H1 (cell line): ENCODE data around the gene VPS11. TPM values are rescaled to one million over a fixed set of nuclear protein-coding genes. Genes with fewer than 3 reads are reported as not detected.

Source experiments
- BCL11A ChIP-seq, 2 experiments: IDR thresholded peaks; one replicate each; pipeline ENCODE4 v1.6.1; 2011; ENCODE audit warnings: low read depth in 2 of 2, low read length in 2 of 2, mild to moderate bottlenecking in 2 of 2
- CHD7 ChIP-seq: fragments of 300-600 bp; sonication (generic); IDR thresholded peaks from 2 replicates; pipeline ENCODE4 v1.7.1; 2012; ENCODE audit warnings: low read length, moderate library complexity, mild to moderate bottlenecking, inconsistent platforms; ENCODE audit not compliant: insufficient replicate concordance
- CTBP2 ChIP-seq: IDR thresholded peaks from 2 replicates; pipeline ENCODE4 v1.7.0; 2011; ENCODE audit warnings: borderline replicate concordance, mild to moderate bottlenecking, moderate library complexity, mixed read lengths, low read length; ENCODE audit not compliant: insufficient read depth, insufficient read length
- GABPA ChIP-seq: IDR thresholded peaks from 2 replicates; pipeline ENCODE4 v1.6.1; 2011; ENCODE audit warnings: mild to moderate bottlenecking, low read length, moderate library complexity, borderline replicate concordance; ENCODE audit not compliant: insufficient read depth
- KDM5A ChIP-seq: fragments of 200-600 bp; IDR thresholded peaks from 2 replicates; pipeline ENCODE4 v1.7.1; 2012; ENCODE audit warnings: mild to moderate bottlenecking, low read length, inconsistent platforms, mixed read lengths
- POLR2AphosphoS5 ChIP-seq: IDR thresholded peaks from 2 replicates; pipeline ENCODE4 v1.6.1; 2011; ENCODE audit warnings: low read depth, low read length
- RXRA ChIP-seq: IDR thresholded peaks from 2 replicates; pipeline ENCODE4 v1.6.1; 2011; ENCODE audit warnings: low read depth, mild to moderate bottlenecking, low read length, moderate library complexity; ENCODE audit not compliant: insufficient read depth
- SAP30 ChIP-seq: fragments of 300-600 bp; sonication (generic); IDR thresholded peaks from 2 replicates; pipeline ENCODE4 v1.7.1; 2012; ENCODE audit warnings: low read length, moderate library complexity, mild to moderate bottlenecking, inconsistent platforms; ENCODE audit not compliant: insufficient read depth, insufficient replicate concordance
- SRF ChIP-seq: IDR thresholded peaks from 2 replicates; pipeline ENCODE4 v1.6.1; 2011; ENCODE audit warnings: mild to moderate bottlenecking, low read depth, low read length, moderate library complexity
- polyA plus RNA-seq, 7 experiments: library from polyadenylated mRNA; depleted of rRNA in 3 of 7; stranded (reverse) in 5 of 7; unstranded in 2 of 7; fragments of >200 nt in 5 of 7; fragments of 200-250 nt in 2 of 7; gene quantifications; 1 replicate in 5 of 7; 2 replicates in 1 of 7; 4 replicates in 1 of 7; pipeline versions ENCODE4 v1.2.1 to v1.2.3, GENCODE V29; 2011 to 2013; ENCODE audit warnings: missing spikeins in 2 of 7, mixed read lengths in 2 of 7
- total RNA-seq: library from RNA; stranded (reverse); fragmentation: NEBNext Ultra II Directional; extraction: Animal tissue kit (Norgen Biotek cat#: 25700); gene quantifications from 2 replicates; pipeline ENCODE4 v1.2.1, GENCODE V29; 2021

Gene VPS11
- total and polyA plus RNA-seq, 2 of the 8 experiments (the other 6 are each of a cell fraction or from before 2014, with no cell fraction given), result 13.1 to 15.5 TPM

DNA sequence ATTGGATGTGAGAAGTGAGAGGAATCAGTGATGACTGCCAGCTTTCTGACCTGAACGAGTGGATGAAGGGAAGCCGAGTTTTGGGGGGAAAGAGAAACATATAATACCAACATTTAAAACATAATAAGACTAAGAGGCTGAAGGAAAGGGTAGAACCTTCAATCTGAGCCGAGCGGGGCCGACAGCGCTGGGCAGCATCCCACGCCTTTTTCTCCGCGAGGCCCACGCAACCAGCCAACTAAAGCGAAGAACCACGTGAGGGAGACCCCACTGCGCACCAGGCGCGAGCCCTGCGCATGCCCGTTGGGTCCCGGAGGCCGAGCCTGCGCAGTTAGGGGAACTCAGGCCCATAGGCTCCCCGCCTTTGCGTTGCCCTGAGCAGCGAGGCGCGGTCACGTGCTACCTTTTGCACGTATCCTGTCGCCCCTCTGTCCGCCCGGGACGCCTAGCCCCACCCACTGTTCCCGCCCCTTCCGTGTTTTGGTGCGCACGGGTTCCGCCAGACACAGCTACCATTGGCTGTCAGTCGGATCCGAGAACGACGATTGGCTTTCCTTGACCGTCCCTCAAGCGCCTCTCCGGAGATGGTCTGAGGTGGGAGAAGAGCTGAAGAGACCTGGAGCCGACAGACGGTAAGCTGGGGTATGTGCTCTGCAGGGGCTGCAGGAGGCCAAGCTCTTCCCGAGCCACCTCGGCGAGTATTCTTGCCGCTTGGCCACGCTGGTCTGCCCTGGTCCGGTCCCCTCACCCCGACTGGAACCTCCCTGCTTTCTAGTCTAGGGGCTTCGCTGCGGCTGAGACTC, 53.6 kb downstream of the VPS11 start, which contains the start of gene HINFP (continued):
- TF ChIP-seq CHD7 (no peak), POLR2AphosphoS5 (peak; percentile 87), GABPA (no peak), SAP30 (peak; percentile 60), BCL11A (IDR thresholded peaks at IDR 0.05; ENCODE audit: low read depth in 2 of 2, low read length in 2 of 2) (no peak), KDM5A (no peak), SRF (no peak), RXRA (no peak), CTBP2 (no peak)
